Measurements from ENCODE around the gene MMP28.

MMP28 gene

GRCh38 chr17:35743626-35744328 is 51.7 kb downstream of the MMP28 start:
- no peak for DNase-seq (ENCODE audit: low read depth in 2 of 2)

GRCh38 chr17:35742896-35743477 is 52.5 kb downstream of the MMP28 start:
- no peak for DNase-seq (ENCODE audit: low read depth in 2 of 2)

GRCh38 chr17:35742496-35742895 is 52.9 kb downstream of the MMP28 start:
- DNase-seq (ENCODE audit: low read depth in 2 of 2), result no peak

- no peak for DNase-seq (ENCODE audit: low read depth in 2 of 2)
Observed at GRCh38 chr17:35740997-35741931, 54.2 kb downstream of the MMP28 start.

- no peak for DNase-seq (ENCODE audit: low read depth in 2 of 2)
Observed at GRCh38 chr17:35740216-35740615, 55.2 kb downstream of the MMP28 start.

- no peak for DNase-seq (ENCODE audit: low read depth in 2 of 2)
Observed at GRCh38 chr17:35738519-35739133, 56.8 kb downstream of the MMP28 start.

GRCh38 chr17:35736236-35736635 is 59.2 kb downstream of the MMP28 start:
- DNase-seq (ENCODE audit: low read depth in 2 of 2), result no peak

- no peak for DNase-seq (ENCODE audit: low read depth in 2 of 2)
Observed at GRCh38 chr17:35735036-35735805, 60.2 kb downstream of the MMP28 start.

- no peak for DNase-seq (ENCODE audit: low read depth in 2 of 2)
Observed at GRCh38 chr17:35734396-35734795, 61.0 kb downstream of the MMP28 start.

GRCh38 chr17:35733366-35733765 is 62.1 kb downstream of the MMP28 start:
- no peak for DNase-seq (ENCODE audit: low read depth in 2 of 2)

GRCh38 chr17:35732806-35733136 is 62.7 kb downstream of the MMP28 start:
- DNase-seq (ENCODE audit: low read depth in 2 of 2), result no peak

GRCh38 chr17:35731917-35732805 is 63.3 kb downstream of the MMP28 start:
- no peak for DNase-seq (ENCODE audit: low read depth in 2 of 2)

- DNase-seq (ENCODE audit: low read depth in 2 of 2), result peak; percentile 8 to 21
Observed at GRCh38 chr17:35731239-35731916, 64.1 kb downstream of the MMP28 start, which contains the start of gene RASL10B. TSS of gene RASL10B (plus strand) at chr17:35731639. CDS start at chr17:35735185, 3,546 bp downstream.

- DNase-seq (ENCODE audit: low read depth in 2 of 2), result no peak
Observed at GRCh38 chr17:35730400-35731005, 64.9 kb downstream of the MMP28 start.

GRCh38 chr17:35729405-35729833 is 66.0 kb downstream of the MMP28 start:
- no peak for DNase-seq (ENCODE audit: low read depth in 2 of 2)

- no peak for DNase-seq (ENCODE audit: low read depth in 2 of 2)
Observed at GRCh38 chr17:35728551-35728950, 66.9 kb downstream of the MMP28 start.

- DNase-seq (ENCODE audit: low read depth in 2 of 2), result no peak
Observed at GRCh38 chr17:35727635-35728034, 67.8 kb downstream of the MMP28 start.

- no peak for DNase-seq (ENCODE audit: low read depth in 2 of 2)
Observed at GRCh38 chr17:35726953-35727460, 68.4 kb downstream of the MMP28 start.
